ENCODE measurements around the gene MSH4.
"Not testable (repeated sequence)": the region's sequence is repeated elsewhere in the genome, so short reads cannot be mapped to it uniquely, and the experiment has no call there.

The MSH4 gene

GRCh38 chr1:75796376-75797272 is at the start of gene MSH4:
Gene MSH4, plus strand, starts transcription at chr1:75796882. Its CDS starts 104 bp downstream, at chr1:75796986.
- no peak for DNase-seq

- not testable (repeated sequence) for DNase-seq
Measured at GRCh38 chr1:75757210-75757609, 39.5 kb upstream of the MSH4 start.

GRCh38 chr1:75758543-75758942 is 38.1 kb upstream of the MSH4 start:
- DNase-seq: not testable (repeated sequence)

GRCh38 chr1:75764057-75764655 is 32.5 kb upstream of the MSH4 start:
- no peak for DNase-seq

- no peak for DNase-seq
Measured at GRCh38 chr1:75765697-75766355, 30.9 kb upstream of the MSH4 start.

GRCh38 chr1:75768016-75768415 is 28.7 kb upstream of the MSH4 start:
- no peak for DNase-seq

GRCh38 chr1:75770761-75771160 is 25.9 kb upstream of the MSH4 start:
- no peak for DNase-seq

- no peak for DNase-seq
Measured at GRCh38 chr1:75771978-75772377, 24.7 kb upstream of the MSH4 start.

GRCh38 chr1:75777812-75778211 is 18.9 kb upstream of the MSH4 start:
- DNase-seq: not testable (repeated sequence)

- not testable (repeated sequence) for DNase-seq
Measured at GRCh38 chr1:75778694-75779093, 18.0 kb upstream of the MSH4 start.

- DNase-seq: not testable (repeated sequence)
Measured at GRCh38 chr1:75780183-75780582, 16.5 kb upstream of the MSH4 start.

GRCh38 chr1:75783920-75784319 is 12.8 kb upstream of the MSH4 start:
- not testable (repeated sequence) for DNase-seq

GRCh38 chr1:75785320-75785982 is 11.2 kb upstream of the MSH4 start:
- DNase-seq: no peak

GRCh38 chr1:75785983-75786853 is 10.5 kb upstream of the MSH4 start, which contains the start of gene RABGGTB:
Gene RABGGTB, plus strand, starts transcription at chr1:75786256. Its CDS starts 16 bp downstream, at chr1:75786272.
- peak; percentile 26 for DNase-seq

GRCh38 chr1:75786901-75787493 is 9.7 kb upstream of the MSH4 start:
- no peak for DNase-seq

GRCh38 chr1:75787524-75787923 is 9.2 kb upstream of the MSH4 start:
- DNase-seq: no peak

- no peak for DNase-seq
Measured at GRCh38 chr1:75789988-75790387, 6.7 kb upstream of the MSH4 start.

GRCh38 chr1:75791022-75791421 is 5.7 kb upstream of the MSH4 start:
- no peak for DNase-seq

GRCh38 chr1:75792091-75792490 is 4.6 kb upstream of the MSH4 start:
- no peak for DNase-seq

GRCh38 chr1:75794382-75794781 is 2.3 kb upstream of the MSH4 start:
- DNase-seq: no peak

- DNase-seq: no peak
Measured at GRCh38 chr1:75795703-75796193, 934 bp upstream of the MSH4 start.

- no peak for DNase-seq
Measured at GRCh38 chr1:75797273-75797588, 549 bp downstream of the MSH4 start.
